Adrenal gland (tissue), 5 donors: ENCODE data around the gene ZNF32.

Experiments used
- POLR2A ChIP-seq, 2 donors: fragments of 450-650 bp; IDR thresholded peaks; one replicate each; pipeline ENCODE4 v1.6.1; 2017; ENCODE audit warnings: antibody characterized with exemption in 2 of 2, mild to moderate bottlenecking in 2 of 2, moderate library complexity in 1 of 2
- TF ChIP-seq, protein P1 (sequence below), 6 experiments: fragments of 450-650 bp in 4 of 6; fragments of 200-600 bp in 2 of 6; sonication (generic) in 1 of 6; IDR thresholded peaks; 1 replicate in 5 of 6; 2 replicates in 1 of 6; pipeline versions ENCODE4 v1.5.1 to v1.8.0; 2016 to 2021; ENCODE audit warnings: antibody characterized with exemption in 6 of 6, mild to moderate bottlenecking in 2 of 6, moderate library complexity in 1 of 6
- donor health status: DM: no; HTN: no; CAD: no.

DNA sequence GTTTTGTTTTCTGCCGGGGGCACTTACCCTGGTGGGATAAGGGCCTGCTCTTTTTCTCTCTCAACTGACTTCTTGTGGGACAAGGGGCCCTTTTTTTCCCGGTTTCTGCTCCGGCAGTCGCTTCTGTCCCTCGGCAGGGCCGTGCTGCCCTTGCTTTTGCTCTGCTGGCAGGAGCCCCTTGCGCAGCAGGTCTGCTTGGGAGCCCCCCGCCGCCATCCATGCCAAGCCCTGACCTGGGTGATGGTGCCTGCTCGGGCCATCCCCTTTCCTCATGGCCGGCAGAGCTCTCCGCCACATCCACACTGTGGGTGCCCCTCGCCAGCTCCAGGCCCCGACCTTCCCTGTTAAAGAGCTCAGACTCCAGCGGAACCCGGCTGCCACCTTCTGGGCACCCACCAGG is 47.0 kb upstream of the ZNF32 start:
- TF ChIP-seq, protein P1, sequence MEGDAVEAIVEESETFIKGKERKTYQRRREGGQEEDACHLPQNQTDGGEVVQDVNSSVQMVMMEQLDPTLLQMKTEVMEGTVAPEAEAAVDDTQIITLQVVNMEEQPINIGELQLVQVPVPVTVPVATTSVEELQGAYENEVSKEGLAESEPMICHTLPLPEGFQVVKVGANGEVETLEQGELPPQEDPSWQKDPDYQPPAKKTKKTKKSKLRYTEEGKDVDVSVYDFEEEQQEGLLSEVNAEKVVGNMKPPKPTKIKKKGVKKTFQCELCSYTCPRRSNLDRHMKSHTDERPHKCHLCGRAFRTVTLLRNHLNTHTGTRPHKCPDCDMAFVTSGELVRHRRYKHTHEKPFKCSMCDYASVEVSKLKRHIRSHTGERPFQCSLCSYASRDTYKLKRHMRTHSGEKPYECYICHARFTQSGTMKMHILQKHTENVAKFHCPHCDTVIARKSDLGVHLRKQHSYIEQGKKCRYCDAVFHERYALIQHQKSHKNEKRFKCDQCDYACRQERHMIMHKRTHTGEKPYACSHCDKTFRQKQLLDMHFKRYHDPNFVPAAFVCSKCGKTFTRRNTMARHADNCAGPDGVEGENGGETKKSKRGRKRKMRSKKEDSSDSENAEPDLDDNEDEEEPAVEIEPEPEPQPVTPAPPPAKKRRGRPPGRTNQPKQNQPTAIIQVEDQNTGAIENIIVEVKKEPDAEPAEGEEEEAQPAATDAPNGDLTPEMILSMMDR (IDR thresholded peaks at IDR 0.05), result no peak
- TF ChIP-seq POLR2A (IDR thresholded peaks at IDR 0.05), result no peak
